ENCODE measurements around the gene NRCAM. TPM values are rescaled to one million over a fixed set of nuclear protein-coding genes. Genes with fewer than 3 reads are reported as not detected.

NRCAM gene
- total and polyA plus RNA-seq, 2 of the 8 experiments (the other 6 are each of a cell fraction or from before 2014, with no cell fraction given), result 2.7 to 3.8 TPM

DNA sequence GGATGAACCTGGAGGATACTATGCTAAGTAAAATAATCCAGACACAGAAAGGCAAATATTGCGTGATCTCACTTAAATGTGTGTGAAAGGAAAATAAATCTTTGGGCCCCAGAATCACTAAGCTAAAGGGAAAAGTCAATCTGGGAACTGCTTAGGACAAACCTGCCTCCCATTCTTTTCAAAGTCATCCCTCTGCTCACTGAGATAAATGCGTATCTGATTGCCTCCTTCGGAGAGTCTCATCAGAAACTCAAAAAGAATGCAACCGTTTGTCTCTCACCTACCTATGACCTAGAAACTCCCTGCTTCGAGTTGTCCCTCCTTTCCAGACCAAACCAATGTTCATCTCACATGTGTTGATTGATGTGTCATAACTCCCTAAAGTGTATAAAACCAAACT lies 286.0 kb downstream of the NRCAM start:
- FAIRE-seq (no peak), DNase-seq (ENCODE audit: low read depth in 1 of 2, low spot score in 2 of 2) (no peak)
- Histone ChIP-seq H2BK15ac (ENCODE audit: low read length) (no peak overlapping the region), H2BK20ac (ENCODE audit: low read length) (no peak overlapping the region), H3K4me1 (replicated peaks in 1 of 4; ENCODE audit: control insufficient read depth in 3 of 4, insufficient read depth in 4 of 4, low read length in 3 of 4) (peaks cover 0 to 3% (median 1%) of the 10 kb centered on the region in 4 experiments; a peak in 3 of 7 replicates), H3K14ac (ENCODE audit: insufficient read length) (no peak overlapping the region), H3K23ac (ENCODE audit: insufficient read length) (no peak overlapping the region), H3K23me2 (ENCODE audit: low read depth, low read length) (no peaks in the 10 kb centered on the region), H4K8ac (ENCODE audit: extremely low read depth, insufficient read depth, low read length) (no peak overlapping the region), H2AFZ (ENCODE audit: low read length) (no peak overlapping the region), H3K4me2 (ENCODE audit: insufficient read depth in 1 of 2, low read depth in 2 of 2, low read length in 2 of 2) (no peak overlapping the region), H3K18ac (ENCODE audit: extremely low read depth, low read length) (no peak overlapping the region), H3K79me2 (ENCODE audit: control insufficient read depth in 1 of 2, insufficient read depth in 2 of 2, low read length in 2 of 2) (no peaks in the 10 kb centered on the region), H3K56ac (replicated peaks; ENCODE audit: insufficient read length, low read depth, low read length) (no peak overlapping the region), H4K5ac (ENCODE audit: insufficient read length, low read depth, low read length) (no peak overlapping the region), H3K79me1 (ENCODE audit: low read depth, low read length) (no peaks in the 10 kb centered on the region), H2BK5ac (ENCODE audit: low read depth, low read length) (no peak overlapping the region), H3K4ac (replicated peaks; ENCODE audit: insufficient read length, low read depth, low read length) (no peak overlapping the region), H3K9me3 (ENCODE audit: insufficient read depth in 2 of 2, low read depth in 1 of 2, low read length in 1 of 2) (no peaks in the 10 kb centered on the region), H3K27ac (ENCODE audit: low read depth, low read length) (no peak overlapping the region), H2BK12ac (ENCODE audit: low read depth, low read length) (no peak overlapping the region), H2BK120ac (replicated peaks; ENCODE audit: low read depth, low read length) (no peak overlapping the region), H3K4me3 (ENCODE audit: extremely low read depth in 1 of 4, insufficient read depth in 2 of 4, low read depth in 3 of 4, low read length in 4 of 4) (no peak overlapping the region), H3K9ac (replicated peaks in 1 of 4; ENCODE audit: extremely low read depth in 1 of 4, low read depth in 3 of 4, low read length in 3 of 4) (no peak overlapping the region), H4K91ac (replicated peaks; ENCODE audit: insufficient read length, low read length) (no peak overlapping the region), H3K27me3 (replicated peaks in 1 of 4; ENCODE audit: control insufficient read depth in 3 of 4, extremely low read depth in 1 of 4, insufficient read depth in 3 of 4, low read length in 3 of 4) (no peaks in the 10 kb centered on the region), H4K20me1 (replicated peaks in 1 of 2; ENCODE audit: control insufficient read depth in 1 of 2, insufficient read depth in 2 of 2, low read length in 2 of 2) (no peaks in the 10 kb centered on the region), H3K36me3 (ENCODE audit: control insufficient read depth in 2 of 4, insufficient read depth in 4 of 4, low read length in 3 of 4) (no peaks in the 10 kb centered on the region), H2AK5ac (ENCODE audit: low read depth, low read length) (no peak overlapping the region)
- ChIA-PET POLR2A (ENCODE audit: partially characterized antibody) (no interaction called here), CTCF (ENCODE audit: partially characterized antibody) (no interaction called here)
- WGBS, 2 experiments (ENCODE audit: extremely low coverage in 1 of 2, insufficient coverage in 1 of 2, insufficient read length in 1 of 2, insufficient replicate concordance in 2 of 2, low coverage in 1 of 2, low lambda C conversion rate in 2 of 2, missing lambda C conversion rate in 1 of 2), result 70% methylated on average over 5 of the region's 5 CpGs; no CpG with 5 or more reads in 1 of the 2 experiments
- TF ChIP-seq RFX5 (IDR thresholded peaks at IDR 0.05; ENCODE audit: borderline replicate concordance, low read depth, low read length) (no peak), HDAC2 (IDR thresholded peaks at IDR 0.05; ENCODE audit: borderline replicate concordance in 1 of 2, low read depth in 2 of 2, low read length in 2 of 2) (no peak), ATF3 (IDR thresholded peaks at IDR 0.05; ENCODE audit: insufficient read depth, low read depth, low read length) (no peak), POU5F1 (IDR thresholded peaks at IDR 0.05; ENCODE audit: low read depth, low read length) (no peak), JUN (IDR thresholded peaks at IDR 0.05; ENCODE audit: low read depth, low read length) (no peak), SIX5 (IDR thresholded peaks at IDR 0.05; ENCODE audit: low read depth, low read length) (no peak), TEAD4 (IDR thresholded peaks at IDR 0.05; ENCODE audit: low read depth, low read length) (no peak), CTBP2 (IDR thresholded peaks at IDR 0.05; ENCODE audit: borderline replicate concordance, insufficient read depth, insufficient read length, low read length) (no peak), EZH2 (IDR thresholded peaks at IDR 0.05; ENCODE audit: low read depth, low read length, severe bottlenecking) (no peak), POLR2AphosphoS5 (IDR thresholded peaks at IDR 0.05; ENCODE audit: low read depth, low read length) (no peak), KDM4A (IDR thresholded peaks at IDR 0.05; ENCODE audit: low read depth, low read length, severe bottlenecking) (no peak), CREB1 (IDR thresholded peaks at IDR 0.05) (no peak), BRCA1 (IDR thresholded peaks at IDR 0.05; ENCODE audit: low read depth, low read length) (no peak), RNF2 (IDR thresholded peaks at IDR 0.05; ENCODE audit: borderline replicate concordance, low read depth, low read length, missing control alignments, poor library complexity, severe bottlenecking) (no peak)

All from H1 (cell line).